Spleen (tissue), 11 donors: ENCODE data around the gene FIZ1. TPM values are rescaled to one million over a fixed set of nuclear protein-coding genes. Genes with fewer than 3 reads are reported as not detected.

ENCODE experiments used
- DNase-seq: peaks from one replicate; pipeline ENCODE4 v3.0.0-alpha.2; 2020
- H3K27ac ChIP-seq, 8 donors: fragments of 200-600 bp; sonication (generic) in 7 of 8; 1 replicate in 4 of 8; 2 replicates in 4 of 8; pipeline versions ENCODE4 v1.5.0 to v1.8.0; 2016 to 2021; ENCODE audit warnings: inconsistent platforms in 4 of 8, mild to moderate bottlenecking in 4 of 8, moderate library complexity in 1 of 8
- H3K27me3 ChIP-seq, 7 donors: fragments of 200-600 bp; sonication (generic) in 6 of 7; replicated peaks in 1 of 7; 1 replicate in 4 of 7; 2 replicates in 3 of 7; pipeline versions ENCODE4 v1.5.0 to v1.8.0; 2016 to 2021; ENCODE audit warnings: inconsistent platforms in 3 of 7, mild to moderate bottlenecking in 1 of 7
- H3K36me3 ChIP-seq, 6 donors: fragments of 200-600 bp; sonication (generic) in 5 of 6; 1 replicate in 4 of 6; 2 replicates in 2 of 6; pipeline versions ENCODE4 v1.5.0 to v1.8.0; 2016 to 2021; ENCODE audit warnings: inconsistent platforms in 2 of 6
- H3K4me1 ChIP-seq, 6 donors: fragments of 200-600 bp; sonication (generic) in 5 of 6; 1 replicate in 3 of 6; 2 replicates in 3 of 6; pipeline versions ENCODE4 v1.5.0 to v1.8.0; 2016 to 2021; ENCODE audit warnings: inconsistent platforms in 3 of 6
- H3K4me3 ChIP-seq, 8 donors: fragments of 200-600 bp; sonication (generic) in 7 of 8; 1 replicate in 4 of 8; 2 replicates in 4 of 8; pipeline versions ENCODE4 v1.5.0 to v1.8.0; 2016 to 2021; ENCODE audit warnings: inconsistent platforms in 4 of 8, mild to moderate bottlenecking in 4 of 8, moderate library complexity in 2 of 8
- H3K9me3 ChIP-seq, 8 donors: fragments of 200-600 bp; sonication (generic) in 7 of 8; 1 replicate in 4 of 8; 2 replicates in 4 of 8; pipeline versions ENCODE4 v1.5.0 to v1.8.0; 2016 to 2021; ENCODE audit warnings: inconsistent platforms in 4 of 8
- POLR2A ChIP-seq, 3 donors: fragments of 450-650 bp; IDR thresholded peaks; one replicate each; pipeline ENCODE4 v1.5.1; 2017; ENCODE audit warnings: antibody characterized with exemption in 3 of 3, mild to moderate bottlenecking in 1 of 3
- POLR2AphosphoS5 ChIP-seq, 3 donors: sonication (generic); formaldehyde crosslinking; IDR thresholded peaks; one replicate each; pipeline ENCODE4 v1.5.1; 2017; ENCODE audit warnings: antibody characterized with exemption in 3 of 3
- WGBS, 5 donors: extraction: QIAGEN DNeasy Blood & Tissue Kit in 3 of 5; methylation state at CpG; one replicate each; pipeline versions ENCODE4 v1.1.5 to v1.1.7; 2013 to 2018; 5-methylcytosine and 5-hydroxymethylcytosine counted together
- intact Hi-C: fragments of 100-400 bp; cut with DNase I; formaldehyde crosslinking; loops from one replicate; pipeline ENCODE4 v1.15.0; 2023; ENCODE audit warnings: low total_unique reads
- polyA plus RNA-seq, 3 donors: library from polyadenylated mRNA; stranded (reverse); fragments of 200-250 nt; gene quantifications; one replicate each; pipeline ENCODE4 v1.2.1, GENCODE V29; 2013
- total RNA-seq, 7 donors: library from RNA; depleted of rRNA in 3 of 7; stranded (reverse); fragments of >200 nt in 3 of 7; fragmentation: NEBNext Ultra II Directional in 4 of 7; extraction: Animal tissue kit (Norgen Biotek cat#: 25700) in 4 of 7; gene quantifications; one replicate each; pipeline versions ENCODE4 v1.1.0 to v1.2.1, GENCODE V29; 2016 to 2021
- TF ChIP-seq, protein P1 (sequence below), 11 experiments: fragments of 200-600 bp in 7 of 11; fragments of 450-650 bp in 4 of 11; sonication (generic) in 4 of 11; IDR thresholded peaks in 8 of 11; conservative IDR thresholded peaks in 3 of 11; 1 replicate in 7 of 11; 2 replicates in 4 of 11; pipeline versions ENCODE4 v1.4.0 to v1.8.0; 2016 to 2021; ENCODE audit warnings: antibody characterized with exemption in 11 of 11, inconsistent platforms in 4 of 11, mild to moderate bottlenecking in 1 of 11
- donor health status: healthy with polysubstance abuse.
- donor health status: DM: no; HTN: no; CAD: no; lungs with moderate emphysema.
- donor health status: DM: no; HTN: no; CAD: no.
- donor health status: Bipolar disorder and iron deficiency.
- donor health status: healthy.
- donor health status: DM: no; HTN: no; CAD: no.
- donor health status: DM: yes; HTN: yes; CAD: no.

FIZ1 gene
- total and polyA plus RNA-seq, 10 donors = 5.1 to 17.3 (median 10.9) TPM

DNA sequence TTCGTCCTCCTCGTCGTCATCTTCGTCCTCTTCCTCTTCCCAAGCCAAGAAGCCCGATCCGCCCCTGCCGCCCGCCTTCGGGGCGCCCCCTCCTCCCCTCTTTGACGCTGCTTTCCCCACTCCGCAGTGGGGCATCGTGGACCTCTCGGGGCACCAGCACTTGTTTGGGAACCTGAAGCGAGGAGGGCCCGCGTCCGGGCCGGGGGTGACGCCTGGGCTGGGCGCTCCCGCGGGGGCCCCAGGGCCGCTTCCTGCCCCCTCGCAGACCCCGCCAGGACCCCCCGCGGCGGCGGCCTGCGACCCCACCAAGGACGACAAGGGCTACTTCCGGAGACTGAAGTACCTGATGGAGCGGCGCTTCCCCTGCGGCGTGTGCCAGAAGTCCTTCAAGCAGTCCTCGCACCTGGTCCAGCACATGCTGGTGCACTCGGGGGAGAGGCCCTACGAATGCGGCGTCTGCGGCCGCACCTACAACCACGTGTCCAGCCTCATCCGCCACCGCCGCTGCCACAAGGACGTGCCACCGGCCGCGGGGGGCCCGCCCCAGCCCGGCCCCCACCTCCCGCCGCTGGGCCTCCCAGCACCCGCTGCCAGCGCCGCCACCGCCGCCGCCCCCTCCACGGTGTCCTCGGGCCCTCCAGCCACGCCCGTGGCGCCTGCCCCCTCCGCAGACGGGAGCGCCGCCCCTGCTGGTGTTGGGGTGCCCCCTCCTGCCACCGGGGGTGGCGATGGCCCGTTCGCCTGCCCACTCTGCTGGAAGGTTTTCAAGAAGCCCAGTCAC, 14.8 kb upstream of the FIZ1 start:
- H3K4me3 ChIP-seq = peak overlapping the region in 1 of 8 donors; percentile 9
- DNase-seq = no peak
- intact Hi-C loops = no loop called here
- 83 to 88% (median 86%) methylated on average over 29 to 75 of the region's 75 CpGs for WGBS, 5 donors
- H3K27ac ChIP-seq = peak overlapping the region in 4 of 8 donors; percentile 48 to 73 (median 60)
- peaks cover 0 to 73% (median 46%) of the 10 kb centered on the region in 6 donors for H3K36me3 ChIP-seq
- H3K9me3 ChIP-seq = no peaks in the 10 kb centered on the region
- H3K4me1 ChIP-seq = peaks cover 24 to 87% (median 35%) of the 10 kb centered on the region in 6 donors
- TF ChIP-seq POLR2A (IDR thresholded peaks at IDR 0.05) = no peak
- peak in 2 of 3 donors; percentile 7 to 55 for TF ChIP-seq POLR2AphosphoS5 (IDR thresholded peaks at IDR 0.05)
- TF ChIP-seq, protein P1, sequence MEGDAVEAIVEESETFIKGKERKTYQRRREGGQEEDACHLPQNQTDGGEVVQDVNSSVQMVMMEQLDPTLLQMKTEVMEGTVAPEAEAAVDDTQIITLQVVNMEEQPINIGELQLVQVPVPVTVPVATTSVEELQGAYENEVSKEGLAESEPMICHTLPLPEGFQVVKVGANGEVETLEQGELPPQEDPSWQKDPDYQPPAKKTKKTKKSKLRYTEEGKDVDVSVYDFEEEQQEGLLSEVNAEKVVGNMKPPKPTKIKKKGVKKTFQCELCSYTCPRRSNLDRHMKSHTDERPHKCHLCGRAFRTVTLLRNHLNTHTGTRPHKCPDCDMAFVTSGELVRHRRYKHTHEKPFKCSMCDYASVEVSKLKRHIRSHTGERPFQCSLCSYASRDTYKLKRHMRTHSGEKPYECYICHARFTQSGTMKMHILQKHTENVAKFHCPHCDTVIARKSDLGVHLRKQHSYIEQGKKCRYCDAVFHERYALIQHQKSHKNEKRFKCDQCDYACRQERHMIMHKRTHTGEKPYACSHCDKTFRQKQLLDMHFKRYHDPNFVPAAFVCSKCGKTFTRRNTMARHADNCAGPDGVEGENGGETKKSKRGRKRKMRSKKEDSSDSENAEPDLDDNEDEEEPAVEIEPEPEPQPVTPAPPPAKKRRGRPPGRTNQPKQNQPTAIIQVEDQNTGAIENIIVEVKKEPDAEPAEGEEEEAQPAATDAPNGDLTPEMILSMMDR (IDR thresholded peaks at IDR 0.05 in 8 of 11, conservative IDR thresholded peaks at IDR 0.05 in 3 of 11) = no peak
- no peaks in the 10 kb centered on the region for H3K27me3 ChIP-seq

DNA sequence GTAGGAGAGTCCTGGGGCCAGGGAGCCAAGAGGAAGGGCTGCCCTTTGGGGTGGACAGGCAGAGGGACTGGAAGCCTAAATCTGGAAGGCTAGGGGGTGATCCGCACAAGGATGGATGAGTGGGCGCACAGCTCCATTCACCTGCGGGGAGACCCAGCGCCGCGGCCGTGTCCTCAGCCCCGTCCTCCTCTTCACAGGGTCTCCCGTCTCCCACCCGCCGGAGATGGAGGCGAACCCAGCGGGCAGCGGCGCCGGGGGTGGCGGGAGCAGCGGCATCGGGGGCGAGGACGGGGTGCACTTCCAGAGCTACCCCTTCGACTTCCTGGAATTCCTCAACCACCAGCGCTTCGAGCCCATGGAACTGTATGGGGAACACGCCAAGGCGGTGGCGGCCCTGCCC, 14.1 kb upstream of the FIZ1 start:
- TF ChIP-seq POLR2A (IDR thresholded peaks at IDR 0.05) (no peak), POLR2AphosphoS5 (IDR thresholded peaks at IDR 0.05) (peak in 1 of 3 donors; percentile 47)
- H3K27me3 ChIP-seq = no peaks in the 10 kb centered on the region
- WGBS, 5 donors = 91 to 96% (median 95%) methylated on average over 10 to 27 of the region's 27 CpGs
- H3K27ac ChIP-seq = peak overlapping the region in 2 of 8 donors; percentile 68 to 73
- intact Hi-C loops = no loop called here
- peaks cover 0 to 79% (median 48%) of the 10 kb centered on the region in 6 donors for H3K36me3 ChIP-seq
- H3K9me3 ChIP-seq = no peaks in the 10 kb centered on the region
- H3K4me3 ChIP-seq = no peak overlapping the region
- peak; percentile 72 for DNase-seq
- peaks cover 24 to 87% (median 37%) of the 10 kb centered on the region in 6 donors for H3K4me1 ChIP-seq

DNA sequence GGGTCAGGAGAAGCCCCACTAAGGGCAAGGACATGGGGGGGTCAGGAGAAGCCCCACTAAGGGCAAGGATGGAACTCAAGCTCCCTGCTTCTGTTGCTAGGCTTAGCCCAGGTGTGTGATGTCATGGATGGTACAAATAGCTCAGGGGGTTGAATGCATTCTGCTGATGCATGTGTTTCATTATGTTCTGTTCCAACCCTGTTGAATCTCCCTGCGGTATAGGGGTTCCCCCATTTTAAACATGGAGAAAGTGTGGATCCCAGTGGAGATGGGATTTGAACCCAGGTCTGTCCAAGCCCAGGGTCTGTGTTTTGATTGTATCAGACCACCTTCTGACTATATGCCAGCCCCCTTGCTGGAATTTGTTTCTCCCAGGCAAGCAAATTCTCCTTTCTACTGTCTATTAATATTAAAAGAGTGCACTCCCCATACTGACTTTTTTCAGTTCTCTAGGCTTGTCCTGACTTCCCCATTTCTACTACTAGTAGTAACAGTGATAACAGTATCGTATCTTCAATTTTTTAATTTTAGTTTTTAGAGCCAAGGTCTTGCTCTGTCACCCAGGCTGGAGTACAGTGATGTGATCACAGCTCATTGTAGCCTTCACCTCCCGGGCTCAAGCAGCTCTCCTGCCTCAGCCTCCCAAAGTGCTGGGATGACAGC, 12.8 kb upstream of the FIZ1 start:
- H3K4me3 ChIP-seq = peak overlapping the region in 1 of 8 donors; percentile 24
- no peaks in the 10 kb centered on the region for H3K27me3 ChIP-seq
- WGBS, 5 donors = 54 to 70% (median 65%) methylated on average over 3 of the region's 3 CpGs
- H3K36me3 ChIP-seq = peaks cover 0 to 75% (median 43%) of the 10 kb centered on the region in 6 donors
- intact Hi-C loops = no loop called here
- no peaks in the 10 kb centered on the region for H3K9me3 ChIP-seq
- peak overlapping the region; percentile 41 to 73 (median 66) for H3K27ac ChIP-seq
- peaks cover 26 to 87% (median 44%) of the 10 kb centered on the region in 6 donors for H3K4me1 ChIP-seq
- no peak for DNase-seq
- no peak for TF ChIP-seq POLR2A (IDR thresholded peaks at IDR 0.05)
- TF ChIP-seq, protein P1 (IDR thresholded peaks at IDR 0.05 in 8 of 11, conservative IDR thresholded peaks at IDR 0.05 in 3 of 11) = no peak
- TF ChIP-seq POLR2AphosphoS5 (IDR thresholded peaks at IDR 0.05) = no peak

DNA sequence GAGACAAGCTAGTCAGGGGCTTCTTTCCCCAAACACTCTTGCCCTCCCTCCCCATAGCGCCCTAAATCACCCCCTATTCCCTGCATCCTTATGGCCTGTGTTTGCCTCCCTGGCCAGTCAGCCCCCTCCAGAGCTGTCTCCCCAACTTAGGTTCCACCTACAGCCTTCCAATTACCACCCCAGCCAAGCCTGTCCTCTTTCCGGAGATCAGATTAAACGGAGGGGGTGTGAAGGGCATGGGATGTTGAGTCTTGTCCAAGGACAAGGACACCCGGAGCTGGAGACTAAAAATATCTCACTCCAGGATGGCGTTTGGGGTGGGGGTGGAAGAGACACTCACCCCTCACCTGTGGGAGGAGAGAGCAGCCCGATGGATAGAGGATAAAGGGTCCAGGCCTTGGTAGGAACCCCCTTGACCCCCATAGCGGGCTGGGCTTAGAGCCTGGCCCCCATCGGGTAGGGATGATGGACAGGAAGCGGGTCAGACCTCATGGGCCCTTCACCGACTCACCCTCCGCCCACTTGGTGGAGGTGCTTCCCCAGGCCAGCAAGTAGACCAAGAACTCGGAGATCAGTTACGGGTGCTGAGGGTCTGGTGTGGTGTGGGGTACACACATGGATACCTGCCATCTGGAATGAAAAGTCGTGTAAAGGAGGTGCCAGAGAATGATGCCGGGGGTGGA, 12.1 kb upstream of the FIZ1 start:
- Histone ChIP-seq H3K27ac (peak overlapping the region; percentile 35 to 73 (median 66)), H3K27me3 (no peaks in the 10 kb centered on the region), H3K4me1 (peaks cover 32 to 87% (median 51%) of the 10 kb centered on the region in 6 donors), H3K4me3 (peak overlapping the region in 1 of 8 donors; percentile 24), H3K9me3 (no peaks in the 10 kb centered on the region), H3K36me3 (peaks cover 0 to 73% (median 37%) of the 10 kb centered on the region in 6 donors)
- TF ChIP-seq POLR2AphosphoS5 (IDR thresholded peaks at IDR 0.05) = peak in 2 of 3 donors; percentile 42 to 49
- TF ChIP-seq, protein P1 (IDR thresholded peaks at IDR 0.05 in 8 of 11, conservative IDR thresholded peaks at IDR 0.05 in 3 of 11) = no peak
- 49 to 77% (median 72%) methylated on average over 14 to 15 of the region's 15 CpGs for WGBS, 5 donors
- no peak for DNase-seq
- intact Hi-C loops = no loop called here
